Neural progenitor cell (in vitro differentiated cells): ENCODE data around the gene ZHX3. TPM values are rescaled to one million over a fixed set of nuclear protein-coding genes. Genes with fewer than 3 reads are reported as not detected.
"Not testable (repeated sequence)": the region's sequence is repeated elsewhere in the genome, so short reads cannot be mapped to it uniquely, and the experiment has no call there.

ENCODE experiments used
- DNase-seq: peaks from one replicate; pipeline ENCODE4 v3.0.0-alpha.2; 2016; ENCODE audit warnings: low spot score
- H2AFZ ChIP-seq: fragments of 200-600 bp; sonication (generic); replicated peaks from 2 replicates; pipeline ENCODE4 v1.6.1; 2016; ENCODE audit warnings: antibody characterized with exemption
- H3F3A ChIP-seq: fragments of 200-600 bp; sonication (generic); 2 replicates; pipeline ENCODE4 v1.6.1; 2016; ENCODE audit warnings: antibody characterized with exemption, low read depth
- H3K27ac ChIP-seq: fragments of 200-600 bp; sonication (generic); 2 replicates; pipeline ENCODE4 v1.5.1; 2016; ENCODE audit warnings: mild to moderate bottlenecking
- H3K27me3 ChIP-seq: fragments of 200-600 bp; sonication (generic); 2 replicates; pipeline ENCODE4 v1.6.1; 2016; ENCODE audit warnings: mild to moderate bottlenecking, moderate library complexity
- H3K36me3 ChIP-seq: fragments of 200-600 bp; sonication (generic); 2 replicates; pipeline ENCODE4 v1.5.1; 2016
- H3K4me1 ChIP-seq: fragments of 200-600 bp; sonication (generic); 2 replicates; pipeline ENCODE4 v1.6.1; 2016; ENCODE audit warnings: mixed run types
- H3K4me2 ChIP-seq: fragments of 200-600 bp; sonication (generic); 2 replicates; pipeline ENCODE4 v1.6.1; 2016
- H3K4me3 ChIP-seq: fragments of 200-600 bp; sonication (generic); 2 replicates; pipeline ENCODE4 v1.5.1; 2016
- H3K79me2 ChIP-seq: fragments of 200-600 bp; sonication (generic); 2 replicates; pipeline ENCODE4 v1.6.1; 2016; ENCODE audit warnings: low read depth
- H3K9ac ChIP-seq: fragments of 200-600 bp; sonication (generic); 2 replicates; pipeline ENCODE4 v1.6.1; 2016
- H3K9me3 ChIP-seq: fragments of 200-600 bp; sonication (generic); 2 replicates; pipeline ENCODE4 v1.5.1; 2016; ENCODE audit warnings: low read depth
- H4K20me1 ChIP-seq: fragments of 200-600 bp; sonication (generic); 2 replicates; pipeline ENCODE4 v1.6.1; 2016; ENCODE audit warnings: low read depth
- H3K27ac Mint-ChIP-seq: 3 replicates; pipeline ENCODE4 v1.8.0; 2021; ENCODE audit warnings: mixed read lengths
- H3K27me3 Mint-ChIP-seq: 2 replicates; pipeline ENCODE4 v1.8.0; 2022; ENCODE audit warnings: low read depth, mild to moderate bottlenecking, inconsistent platforms, moderate library complexity, mixed read lengths; ENCODE audit not compliant: insufficient read depth
- H3K36me3 Mint-ChIP-seq: 3 replicates; pipeline ENCODE4 v1.8.0; 2021; ENCODE audit warnings: mixed read lengths
- H3K4me1 Mint-ChIP-seq: 3 replicates; pipeline ENCODE4 v1.8.0; 2021; ENCODE audit warnings: mixed read lengths
- H3K4me3 Mint-ChIP-seq: 3 replicates; pipeline ENCODE4 v1.8.0; 2021; ENCODE audit warnings: mild to moderate bottlenecking, moderate library complexity, mixed read lengths
- H3K9me3 Mint-ChIP-seq: 3 replicates; pipeline ENCODE4 v1.8.0; 2020; ENCODE audit warnings: mixed read lengths
- CTCF ChIP-seq: fragments of 200-600 bp; sonication (generic); IDR thresholded peaks from 2 replicates; pipeline ENCODE4 v1.5.1; 2017; ENCODE audit warnings: antibody characterized with exemption, mild to moderate bottlenecking
- EZH2 ChIP-seq: fragments of 200-600 bp; sonication (generic); IDR thresholded peaks from 2 replicates; pipeline ENCODE4 v1.6.1; 2017; ENCODE audit warnings: antibody characterized with exemption, mild to moderate bottlenecking, moderate library complexity
- EZH2phosphoT487 ChIP-seq: fragments of 200-600 bp; sonication (generic); IDR thresholded peaks from 2 replicates; pipeline ENCODE4 v1.6.1; 2017; ENCODE audit warnings: antibody characterized with exemption
- microRNA-seq: library from miRNA; unstranded; fragments of <30 nt; microRNA quantifications from one replicate; pipeline ENCODE4, GENCODE V29; 2016
- small RNA-seq: library from RNA; depleted of rRNA; stranded (forward); fragments of <200 nt; gene quantifications from one replicate; pipeline ENCODE3, GENCODE V24; 2015
- total RNA-seq: library from RNA; depleted of rRNA; stranded (reverse); fragments of >200 nt; gene quantifications from 2 replicates; pipeline ENCODE4 v1.2.3, GENCODE V29; 2015; ENCODE audit warnings: low replicate concordance

The ZHX3 gene
- total RNA-seq, 1 donor from 2014 or later, result 6.8 TPM

- Histone ChIP-seq H3K36me3 (no peaks in the 10 kb centered on the region), H3K4me2 (no peak overlapping the region), H3K4me3 (no peak overlapping the region), H3K27ac (no peak overlapping the region), H3K4me1 (peaks cover 15% of the 10 kb centered on the region), H4K20me1 (peaks cover 9% of the 10 kb centered on the region), H2AFZ (no peak overlapping the region), H3K27me3 (peaks cover 11% of the 10 kb centered on the region), H3K79me2 (peaks cover 15% of the 10 kb centered on the region), H3K9me3 (no peaks in the 10 kb centered on the region), H3F3A (peaks cover 15% of the 10 kb centered on the region), H3K9ac (no peak overlapping the region)
- no peak for TF ChIP-seq EZH2phosphoT487
- no peak for TF ChIP-seq CTCF
- TF ChIP-seq EZH2, result no peak
- Mint-ChIP-seq H3K36me3 (peaks cover 5% of the 10 kb centered on the region), H3K9me3 (no peaks in the 10 kb centered on the region), H3K4me3 (no peak overlapping the region), H3K27me3 (peaks cover 6% of the 10 kb centered on the region), H3K27ac (no peak overlapping the region), H3K4me1 (peaks cover 17% of the 10 kb centered on the region)
- no peak for DNase-seq
Observed at GRCh38 chr20:41133709-41134361, 183.7 kb downstream of the ZHX3 start.

GRCh38 chr20:41132388-41132775 is 185.1 kb downstream of the ZHX3 start:
- H3K9ac ChIP-seq, H3K79me2 ChIP-seq, H3K4me3 ChIP-seq, DNase-seq, H4K20me1 ChIP-seq, H3K27ac ChIP-seq, H3K4me3 Mint-ChIP-seq, H3K36me3 Mint-ChIP-seq, H3K27me3 Mint-ChIP-seq, H3K4me2 ChIP-seq, H2AFZ ChIP-seq, H3K9me3 Mint-ChIP-seq, H3K36me3 ChIP-seq, H3K27ac Mint-ChIP-seq, H3K9me3 ChIP-seq: not testable (repeated sequence)
- peaks cover 11% of the 10 kb centered on the region for H3K4me1 ChIP-seq
- peaks cover 11% of the 10 kb centered on the region for H3K27me3 ChIP-seq
- peaks cover 14% of the 10 kb centered on the region for H3K4me1 Mint-ChIP-seq
- H3F3A ChIP-seq, result peaks cover 15% of the 10 kb centered on the region

- H3F3A ChIP-seq, result peaks cover 12% of the 10 kb centered on the region
- H3K27me3 ChIP-seq, result peaks cover 11% of the 10 kb centered on the region
- TF ChIP-seq EZH2 (no peak), CTCF (no peak), EZH2phosphoT487 (no peak)
- Mint-ChIP-seq H3K4me1 (peaks cover 14% of the 10 kb centered on the region), H3K4me3 (no peak overlapping the region), H3K9me3 (no peaks in the 10 kb centered on the region), H3K27ac (peak overlapping the region; percentile 39), H3K27me3 (peaks cover 6% of the 10 kb centered on the region), H3K36me3 (peaks cover 12% of the 10 kb centered on the region)
- H3K36me3 ChIP-seq, result no peaks in the 10 kb centered on the region
- H3K4me2 ChIP-seq, result no peak overlapping the region
- no peak for DNase-seq
- no peaks in the 10 kb centered on the region for H3K79me2 ChIP-seq
- no peak overlapping the region for H2AFZ ChIP-seq
- peaks cover 11% of the 10 kb centered on the region for H3K4me1 ChIP-seq
- H3K9me3 ChIP-seq, result no peaks in the 10 kb centered on the region
- H3K27ac ChIP-seq, result no peak overlapping the region
- H3K4me3 ChIP-seq, result no peak overlapping the region
- no peaks in the 10 kb centered on the region for H4K20me1 ChIP-seq
- H3K9ac ChIP-seq, result no peak overlapping the region
Observed at GRCh38 chr20:41131594-41132387, 185.7 kb downstream of the ZHX3 start.

Small RNAs within 50 kb of the gene (microRNA-seq; reads per million reads assigned to microRNA genes)
- gene MIR6871, result not detected

Small RNAs within 50 kb of the gene (small RNA-seq; reads per million reads assigned to genes)
- not detected for gene AL022394.1
- gene MIR6871, result not detected
- not detected for gene RN7SL615P

Other genes with a start within 250 kb of the ZHX3 start
- gene PLCG1, start 180.2 kb downstream of the ZHX3 start, total RNA-seq, result 146 and 265 TPM in 2 replicates
- 2.8 and 8.9 TPM in 2 replicates for gene LPIN3, start 23.1 kb upstream of the ZHX3 start, total RNA-seq
- 3.5 and 9.0 TPM in 2 replicates for gene EMILIN3, start 49.1 kb upstream of the ZHX3 start, total RNA-seq